Mesendoderm (in vitro differentiated cells): ENCODE measurements around the gene NUDT12. TPM values are rescaled to one million over a fixed set of nuclear protein-coding genes. Genes with fewer than 3 reads are reported as not detected.
A peak's percentile ranks its signal among the peaks of the same experiment; 100 is the strongest.

Experiments
- DNase-seq: peaks from one replicate; pipeline ENCODE4 v3.0.0; 2013
- H2AK5ac ChIP-seq: 2 replicates; pipeline ENCODE4 v1.6.1; 2013; ENCODE audit warnings: low read length, inconsistent platforms
- H2BK120ac ChIP-seq: 2 replicates; pipeline ENCODE4 v1.6.1; 2013; ENCODE audit warnings: low read depth, mild to moderate bottlenecking, low read length, moderate library complexity, mixed read lengths
- H2BK15ac ChIP-seq: replicated peaks from 2 replicates; pipeline ENCODE4 v1.6.1; 2013; ENCODE audit warnings: low read depth, mild to moderate bottlenecking, moderate library complexity
- H2BK5ac ChIP-seq: 2 replicates; pipeline ENCODE4 v1.6.1; 2013; ENCODE audit warnings: low read length, inconsistent platforms
- H3K18ac ChIP-seq: 2 replicates; pipeline ENCODE4 v1.6.1; 2013; ENCODE audit warnings: mild to moderate bottlenecking, low read length, mixed read lengths
- H3K23ac ChIP-seq: one replicate; pipeline ENCODE4 v1.6.1; 2013; ENCODE audit warnings: low read length
- H3K27ac ChIP-seq: 2 replicates; pipeline ENCODE4 v1.5.1; 2013; ENCODE audit warnings: low read depth, mild to moderate bottlenecking, inconsistent platforms, low read length, moderate library complexity
- H3K27me3 ChIP-seq: 2 replicates; pipeline ENCODE4 v1.6.1; 2013; ENCODE audit warnings: low read length, control low read depth, mild to moderate bottlenecking, inconsistent platforms; ENCODE audit not compliant: insufficient read depth, poor library complexity
- H3K36me3 ChIP-seq: 2 replicates; pipeline ENCODE4 v1.6.1; 2013; ENCODE audit warnings: low read length, inconsistent platforms; ENCODE audit not compliant: control insufficient read depth, insufficient read depth
- H3K4ac ChIP-seq: one replicate; pipeline ENCODE4 v1.6.1; 2013; ENCODE audit warnings: low read depth, mild to moderate bottlenecking, low read length, moderate library complexity
- H3K4me1 ChIP-seq: 2 replicates; pipeline ENCODE4 v1.6.1; 2013; ENCODE audit warnings: low read depth, low read length, inconsistent platforms; ENCODE audit not compliant: control insufficient read depth
- H3K4me2 ChIP-seq: 2 replicates; pipeline ENCODE4 v1.6.1; 2013; ENCODE audit warnings: low read length
- H3K4me3 ChIP-seq: 2 replicates; pipeline ENCODE4 v1.5.1; 2013; ENCODE audit warnings: mild to moderate bottlenecking, low read length
- H3K56ac ChIP-seq: one replicate; pipeline ENCODE4 v1.6.1; 2013; ENCODE audit warnings: low read length
- H3K79me1 ChIP-seq: 2 replicates; pipeline ENCODE4 v1.6.1; 2013; ENCODE audit warnings: low read length, inconsistent platforms
- H3K79me2 ChIP-seq: 2 replicates; pipeline ENCODE4 v1.6.1; 2013; ENCODE audit warnings: mild to moderate bottlenecking, low read length; ENCODE audit not compliant: control insufficient read depth, insufficient read depth
- H3K9ac ChIP-seq: 2 replicates; pipeline ENCODE4 v1.6.1; 2013; ENCODE audit warnings: low read length, inconsistent platforms
- H4K5ac ChIP-seq: one replicate; pipeline ENCODE4 v1.6.1; 2013; ENCODE audit warnings: low read length
- H4K8ac ChIP-seq: one replicate; pipeline ENCODE4 v1.6.1; 2013; ENCODE audit warnings: low read depth, mild to moderate bottlenecking, control low read depth, low read length, moderate library complexity
- WGBS: extraction: QIAGEN DNeasy Blood & Tissue Kit; methylation state at CpG from one replicate; pipeline ENCODE4 v1.1.7; 2013; ENCODE audit warnings: low lambda C conversion rate, missing lambda C conversion rate; ENCODE audit not compliant: insufficient coverage; ENCODE audit errors: extremely low coverage; 5-methylcytosine and 5-hydroxymethylcytosine counted together
- polyA plus RNA-seq, 2 experiments: library from polyadenylated mRNA; stranded (reverse); fragments of 200-250 nt; gene quantifications; one replicate each; pipeline ENCODE4 v1.2.3, GENCODE V29; 2013

Gene NUDT12
- polyA plus RNA-seq (2013, experiment 1 of 2) = 7.0 TPM
- 6.8 TPM for polyA plus RNA-seq (2013, experiment 2 of 2)

- peak; percentile 89 for DNase-seq
- H4K5ac ChIP-seq = no peak within 1 kb of the TSS
- H3K18ac ChIP-seq = peak within 1 kb of the TSS; percentile 69
- H3K79me2 ChIP-seq = no peaks in the 10 kb centered on the region
- peak within 1 kb of the TSS; percentile 93 for H3K4me3 ChIP-seq
- no peaks in the 10 kb centered on the region for H3K36me3 ChIP-seq
- H3K27me3 ChIP-seq = no peaks in the 10 kb centered on the region
- peak within 1 kb of the TSS; percentile 63 for H3K4me2 ChIP-seq
- H3K27ac ChIP-seq = peak within 1 kb of the TSS; percentile 93
- H3K4ac ChIP-seq = peak within 1 kb of the TSS; percentile 73
- peak within 1 kb of the TSS; percentile 97 for H3K56ac ChIP-seq
- no peak within 1 kb of the TSS for H2BK15ac ChIP-seq
- no peak within 1 kb of the TSS for H2BK120ac ChIP-seq
- peak within 1 kb of the TSS; percentile 17 for H4K8ac ChIP-seq
- WGBS = no CpG with 5 or more reads among the region's 37 CpGs
- H3K4me1 ChIP-seq = no peaks in the 10 kb centered on the region
- H3K9ac ChIP-seq = peak within 1 kb of the TSS; percentile 87
- H3K23ac ChIP-seq = no peak within 1 kb of the TSS
- H2BK5ac ChIP-seq = no peak within 1 kb of the TSS
- no peaks in the 10 kb centered on the region for H3K79me1 ChIP-seq
- no peak within 1 kb of the TSS for H2AK5ac ChIP-seq
These were observed at the start of gene NUDT12 for GRCh38 chr5:103562453-103563157. NUDT12 (minus strand) TSS chr5:103562789; CDS start chr5:103560248, 2,541 bp downstream.

DNA sequence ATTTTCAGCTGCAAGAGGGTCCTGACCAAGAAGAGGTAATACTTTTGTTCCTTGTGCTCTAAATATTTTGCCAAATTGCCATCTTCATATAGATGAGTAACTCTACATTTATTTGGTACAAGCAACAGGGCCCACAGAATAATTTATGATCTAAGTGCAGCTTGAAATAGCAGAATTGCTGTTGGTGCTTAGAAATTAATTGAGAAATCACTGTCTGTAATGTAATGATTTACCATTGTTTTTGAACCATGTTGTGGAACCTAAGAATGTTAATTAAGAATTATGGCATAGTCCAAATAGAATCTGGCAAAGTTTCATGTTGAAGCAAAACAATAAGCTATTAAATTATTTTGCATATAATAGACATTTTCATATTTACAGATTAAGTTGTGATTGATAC lies 44.8 kb upstream of the NUDT12 start:
- no peak overlapping the region for H2BK120ac ChIP-seq
- no peak overlapping the region for H3K9ac ChIP-seq
- no peak overlapping the region for H3K56ac ChIP-seq
- H3K4me3 ChIP-seq = no peak overlapping the region
- no peak overlapping the region for H3K23ac ChIP-seq
- no peak overlapping the region for H3K4ac ChIP-seq
- H3K27ac ChIP-seq = no peak overlapping the region
- DNase-seq = no peak
- H2AK5ac ChIP-seq = no peak overlapping the region
- H3K4me1 ChIP-seq = no peaks in the 10 kb centered on the region
- no peak overlapping the region for H3K4me2 ChIP-seq
- H2BK15ac ChIP-seq = no peak overlapping the region
- no peak overlapping the region for H4K8ac ChIP-seq
- no peak overlapping the region for H2BK5ac ChIP-seq
- H3K79me2 ChIP-seq = no peaks in the 10 kb centered on the region
- no peak overlapping the region for H3K18ac ChIP-seq
- H4K5ac ChIP-seq = no peak overlapping the region
- H3K79me1 ChIP-seq = no peaks in the 10 kb centered on the region
- no peaks in the 10 kb centered on the region for H3K27me3 ChIP-seq
- no peaks in the 10 kb centered on the region for H3K36me3 ChIP-seq

- no peak overlapping the region for H3K4me3 ChIP-seq
- H2BK15ac ChIP-seq = no peak overlapping the region
- no peak overlapping the region for H2BK120ac ChIP-seq
- no peak overlapping the region for H3K4ac ChIP-seq
- no CpG with 5 or more reads among the region's 2 CpGs for WGBS
- H4K8ac ChIP-seq = no peak overlapping the region
- no peak overlapping the region for H2AK5ac ChIP-seq
- no peaks in the 10 kb centered on the region for H3K36me3 ChIP-seq
- H3K4me1 ChIP-seq = no peaks in the 10 kb centered on the region
- H3K79me2 ChIP-seq = no peaks in the 10 kb centered on the region
- no peaks in the 10 kb centered on the region for H3K79me1 ChIP-seq
- no peak overlapping the region for H4K5ac ChIP-seq
- no peak overlapping the region for H3K23ac ChIP-seq
- no peak overlapping the region for H3K18ac ChIP-seq
- no peak overlapping the region for H3K4me2 ChIP-seq
- H2BK5ac ChIP-seq = no peak overlapping the region
- H3K9ac ChIP-seq = no peak overlapping the region
- no peak overlapping the region for H3K27ac ChIP-seq
- H3K27me3 ChIP-seq = no peaks in the 10 kb centered on the region
- H3K56ac ChIP-seq = no peak overlapping the region
- DNase-seq = peak; percentile 9
These were observed 42.7 kb upstream of the NUDT12 start for GRCh38 chr5:103605277-103605676.

DNA sequence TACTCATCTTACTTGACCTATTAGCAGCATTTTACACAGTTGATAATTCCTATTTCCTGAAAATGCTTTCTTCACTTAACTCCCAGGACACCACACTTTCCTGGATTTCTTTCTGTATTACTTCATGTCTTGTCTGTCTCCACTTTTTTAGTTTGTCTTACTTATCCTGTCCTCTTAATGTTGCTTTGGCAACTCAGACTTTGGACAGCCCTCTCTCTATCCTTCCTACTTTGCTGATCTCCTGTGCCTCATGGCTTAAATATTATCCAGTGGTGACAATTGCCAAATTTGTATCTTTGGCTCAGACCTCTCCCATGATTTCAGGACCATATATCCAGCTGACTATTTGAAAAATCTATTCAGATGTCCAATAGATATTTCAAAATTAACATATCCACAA lies 39.8 kb upstream of the NUDT12 start:
- no peak overlapping the region for H3K27ac ChIP-seq
- H3K27me3 ChIP-seq = no peaks in the 10 kb centered on the region
- H3K4me1 ChIP-seq = no peaks in the 10 kb centered on the region
- no peak overlapping the region for H2BK120ac ChIP-seq
- no peak overlapping the region for H2BK15ac ChIP-seq
- H3K23ac ChIP-seq = no peak overlapping the region
- no peak overlapping the region for H3K4me2 ChIP-seq
- H3K18ac ChIP-seq = no peak overlapping the region
- no peak overlapping the region for H4K5ac ChIP-seq
- no peak overlapping the region for H3K4me3 ChIP-seq
- H3K36me3 ChIP-seq = no peaks in the 10 kb centered on the region
- H3K56ac ChIP-seq = no peak overlapping the region
- no peak overlapping the region for H3K9ac ChIP-seq
- H4K8ac ChIP-seq = no peak overlapping the region
- no peaks in the 10 kb centered on the region for H3K79me2 ChIP-seq
- no peak overlapping the region for H2AK5ac ChIP-seq
- no peak overlapping the region for H3K4ac ChIP-seq
- no peak for DNase-seq
- H2BK5ac ChIP-seq = no peak overlapping the region
- no peaks in the 10 kb centered on the region for H3K79me1 ChIP-seq

GRCh38 chr5:103601314-103601713 lies 38.7 kb upstream of the NUDT12 start:
- H4K8ac ChIP-seq = no peak overlapping the region
- no peak overlapping the region for H3K18ac ChIP-seq
- H2BK120ac ChIP-seq = no peak overlapping the region
- no peak for DNase-seq
- no peak overlapping the region for H2AK5ac ChIP-seq
- H3K4me3 ChIP-seq = no peak overlapping the region
- no peak overlapping the region for H3K4ac ChIP-seq
- no peak overlapping the region for H3K4me2 ChIP-seq
- H2BK15ac ChIP-seq = no peak overlapping the region
- no peak overlapping the region for H3K27ac ChIP-seq
- H3K9ac ChIP-seq = no peak overlapping the region
- no peak overlapping the region for H4K5ac ChIP-seq
- no peak overlapping the region for H3K56ac ChIP-seq
- H3K23ac ChIP-seq = no peak overlapping the region
- H3K79me1 ChIP-seq = no peaks in the 10 kb centered on the region
- WGBS = no CpG with 5 or more reads among the region's 3 CpGs
- H3K79me2 ChIP-seq = no peaks in the 10 kb centered on the region
- H3K36me3 ChIP-seq = no peaks in the 10 kb centered on the region
- no peaks in the 10 kb centered on the region for H3K27me3 ChIP-seq
- H2BK5ac ChIP-seq = no peak overlapping the region
- no peaks in the 10 kb centered on the region for H3K4me1 ChIP-seq

DNA sequence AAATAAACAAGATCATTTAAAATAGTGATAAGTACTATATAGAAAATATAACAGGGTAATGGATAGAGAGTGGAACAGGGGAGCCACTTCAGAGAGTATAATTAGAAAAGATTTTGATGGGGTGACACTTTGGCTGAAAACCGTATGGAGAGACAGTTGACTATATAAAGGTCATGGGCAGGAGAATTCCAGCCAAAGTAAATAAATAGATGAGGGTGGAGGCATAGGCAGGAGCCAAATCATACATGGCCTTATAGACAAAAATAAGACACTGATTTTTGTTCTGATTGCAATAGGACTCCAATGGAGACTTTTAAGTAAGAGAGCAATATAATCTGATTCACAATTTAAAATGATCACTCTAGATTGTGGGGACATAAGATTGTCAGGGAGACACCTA lies 37.5 kb upstream of the NUDT12 start:
- H3K4me3 ChIP-seq = no peak overlapping the region
- H3K23ac ChIP-seq = no peak overlapping the region
- no peak overlapping the region for H3K4ac ChIP-seq
- H3K79me2 ChIP-seq = no peaks in the 10 kb centered on the region
- no CpG with 5 or more reads among the region's 1 CpG for WGBS
- H2BK120ac ChIP-seq = no peak overlapping the region
- no peak overlapping the region for H2AK5ac ChIP-seq
- no peak overlapping the region for H3K18ac ChIP-seq
- H4K8ac ChIP-seq = no peak overlapping the region
- no peak overlapping the region for H3K27ac ChIP-seq
- no peak overlapping the region for H3K4me2 ChIP-seq
- no peaks in the 10 kb centered on the region for H3K36me3 ChIP-seq
- no peak for DNase-seq
- H3K4me1 ChIP-seq = no peaks in the 10 kb centered on the region
- H3K79me1 ChIP-seq = no peaks in the 10 kb centered on the region
- no peaks in the 10 kb centered on the region for H3K27me3 ChIP-seq
- no peak overlapping the region for H2BK5ac ChIP-seq
- no peak overlapping the region for H3K56ac ChIP-seq
- H4K5ac ChIP-seq = no peak overlapping the region
- no peak overlapping the region for H3K9ac ChIP-seq
- H2BK15ac ChIP-seq = no peak overlapping the region
